Adrenal gland (tissue), 5 donors: ENCODE results near the gene RAP1A.

Experiments used
- CTCF ChIP-seq, 6 experiments: fragments of 450-650 bp in 4 of 6; fragments of 200-600 bp in 2 of 6; sonication (generic) in 1 of 6; IDR thresholded peaks; 1 replicate in 5 of 6; 2 replicates in 1 of 6; pipeline versions ENCODE4 v1.5.1 to v1.8.0; 2016 to 2021; ENCODE audit warnings: antibody characterized with exemption in 6 of 6, mild to moderate bottlenecking in 2 of 6, moderate library complexity in 1 of 6
- POLR2A ChIP-seq, 2 donors: fragments of 450-650 bp; IDR thresholded peaks; one replicate each; pipeline ENCODE4 v1.6.1; 2017; ENCODE audit warnings: antibody characterized with exemption in 2 of 2, mild to moderate bottlenecking in 2 of 2, moderate library complexity in 1 of 2
- donor health status: DM: no; HTN: no; CAD: no.

GRCh38 chr1:111648806-111649205, 29.2 kb downstream of the RAP1A start:
- TF ChIP-seq CTCF (IDR thresholded peaks at IDR 0.05) (no peak), POLR2A (IDR thresholded peaks at IDR 0.05) (no peak)
